ENCODE data around the gene TYW5. TPM values are rescaled to one million over a fixed set of nuclear protein-coding genes. Genes with fewer than 3 reads are reported as not detected.

Gene TYW5
- total and polyA plus RNA-seq, 2 of the 13 experiments (the other 11 are each of a cell fraction or from before 2014, with no cell fraction given), result 8.3 to 14.6 TPM

GRCh38 chr2:199992296-199992695 is 37.0 kb upstream of the TYW5 start:
- Histone ChIP-seq H3K9me3 (ENCODE audit: low read length) (no peaks in the 10 kb centered on the region), H3K79me2 (ENCODE audit: insufficient read depth, low read length) (no peaks in the 10 kb centered on the region), H3K4me2 (ENCODE audit: low read depth, low read length) (no peak overlapping the region), H3K4me1 (ENCODE audit: insufficient read depth, low read length) (peaks cover 9% of the 10 kb centered on the region; the same call in 1 of the 2 replicates), H4K20me1 (ENCODE audit: insufficient read depth, low read length) (no peaks in the 10 kb centered on the region), H3K27me3 (ENCODE audit: control insufficient read depth in 1 of 2, insufficient read depth in 2 of 2, low read length in 2 of 2) (peaks cover 0 to 5% of the 10 kb centered on the region in 2 experiments; a peak in 2 of 5 replicates), H3K4me3 (replicated peaks in 1 of 3; ENCODE audit: insufficient read depth in 1 of 3, low read depth in 2 of 3, low read length in 3 of 3) (no peak overlapping the region), H2AFZ (ENCODE audit: low read length) (no peak overlapping the region), H3K36me3 (replicated peaks in 1 of 2; ENCODE audit: control insufficient read depth in 1 of 2, insufficient read depth in 2 of 2, low read length in 2 of 2) (no peaks in the 10 kb centered on the region), H3K9ac (ENCODE audit: insufficient read depth, low read depth, low read length) (no peak overlapping the region), H3K27ac (ENCODE audit: extremely low read length, insufficient read depth, low read length) (no peak overlapping the region)
- DNase-seq (ENCODE audit: low spot score), result no peak
- ChIA-PET CTCF (ENCODE audit: low intra/inter-chr PET ratio, low total read pairs) (no interaction called here), POLR2A (no interaction called here)
- BruUV-seq (replicated peaks), result no TSS peak
- intact Hi-C loops (cut with micrococcal nuclease; ENCODE audit: unreplicated experiment), result no loop called here
- 42% methylated on average over 3 of the region's 3 CpGs for WGBS (ENCODE audit: low lambda C conversion rate)
- ATAC-seq, result no peak
- FAIRE-seq, result no peak
- in situ Hi-C loops (cut with HindIII; ENCODE audit: extremely low pct_ligation_motif_present, low pct_unique_long_range_greater_than_20kb), result no loop called here
- TF ChIP-seq ZNF12 (CRISPR knock-in tag; IDR thresholded peaks at IDR 0.05) (no peak), ZNF766 (CRISPR knock-in tag; IDR thresholded peaks at IDR 0.05; ENCODE audit: borderline replicate concordance) (no peak), U2AF1 (optimal IDR thresholded peaks at IDR 0.05; ENCODE audit: low read depth, low read length) (no peak), CREB3 (CRISPR knock-in tag; IDR thresholded peaks at IDR 0.05) (no peak), RFX3 (CRISPR knock-in tag; IDR thresholded peaks at IDR 0.05) (no peak), ZNF143 (CRISPR knock-in tag; IDR thresholded peaks at IDR 0.05) (no peak), ZNF879 (CRISPR knock-in tag; IDR thresholded peaks at IDR 0.05) (no peak), ZMYM3 (CRISPR knock-in tag; IDR thresholded peaks at IDR 0.05) (no peak), HNF1B (CRISPR knock-in tag; IDR thresholded peaks at IDR 0.05) (no peak), ZNF468 (CRISPR knock-in tag; IDR thresholded peaks at IDR 0.05) (no peak), WIZ (CRISPR knock-in tag; IDR thresholded peaks at IDR 0.05) (no peak), MIER2 (CRISPR knock-in tag; IDR thresholded peaks at IDR 0.05) (no peak)
- TF ChIP-seq, protein P1, sequence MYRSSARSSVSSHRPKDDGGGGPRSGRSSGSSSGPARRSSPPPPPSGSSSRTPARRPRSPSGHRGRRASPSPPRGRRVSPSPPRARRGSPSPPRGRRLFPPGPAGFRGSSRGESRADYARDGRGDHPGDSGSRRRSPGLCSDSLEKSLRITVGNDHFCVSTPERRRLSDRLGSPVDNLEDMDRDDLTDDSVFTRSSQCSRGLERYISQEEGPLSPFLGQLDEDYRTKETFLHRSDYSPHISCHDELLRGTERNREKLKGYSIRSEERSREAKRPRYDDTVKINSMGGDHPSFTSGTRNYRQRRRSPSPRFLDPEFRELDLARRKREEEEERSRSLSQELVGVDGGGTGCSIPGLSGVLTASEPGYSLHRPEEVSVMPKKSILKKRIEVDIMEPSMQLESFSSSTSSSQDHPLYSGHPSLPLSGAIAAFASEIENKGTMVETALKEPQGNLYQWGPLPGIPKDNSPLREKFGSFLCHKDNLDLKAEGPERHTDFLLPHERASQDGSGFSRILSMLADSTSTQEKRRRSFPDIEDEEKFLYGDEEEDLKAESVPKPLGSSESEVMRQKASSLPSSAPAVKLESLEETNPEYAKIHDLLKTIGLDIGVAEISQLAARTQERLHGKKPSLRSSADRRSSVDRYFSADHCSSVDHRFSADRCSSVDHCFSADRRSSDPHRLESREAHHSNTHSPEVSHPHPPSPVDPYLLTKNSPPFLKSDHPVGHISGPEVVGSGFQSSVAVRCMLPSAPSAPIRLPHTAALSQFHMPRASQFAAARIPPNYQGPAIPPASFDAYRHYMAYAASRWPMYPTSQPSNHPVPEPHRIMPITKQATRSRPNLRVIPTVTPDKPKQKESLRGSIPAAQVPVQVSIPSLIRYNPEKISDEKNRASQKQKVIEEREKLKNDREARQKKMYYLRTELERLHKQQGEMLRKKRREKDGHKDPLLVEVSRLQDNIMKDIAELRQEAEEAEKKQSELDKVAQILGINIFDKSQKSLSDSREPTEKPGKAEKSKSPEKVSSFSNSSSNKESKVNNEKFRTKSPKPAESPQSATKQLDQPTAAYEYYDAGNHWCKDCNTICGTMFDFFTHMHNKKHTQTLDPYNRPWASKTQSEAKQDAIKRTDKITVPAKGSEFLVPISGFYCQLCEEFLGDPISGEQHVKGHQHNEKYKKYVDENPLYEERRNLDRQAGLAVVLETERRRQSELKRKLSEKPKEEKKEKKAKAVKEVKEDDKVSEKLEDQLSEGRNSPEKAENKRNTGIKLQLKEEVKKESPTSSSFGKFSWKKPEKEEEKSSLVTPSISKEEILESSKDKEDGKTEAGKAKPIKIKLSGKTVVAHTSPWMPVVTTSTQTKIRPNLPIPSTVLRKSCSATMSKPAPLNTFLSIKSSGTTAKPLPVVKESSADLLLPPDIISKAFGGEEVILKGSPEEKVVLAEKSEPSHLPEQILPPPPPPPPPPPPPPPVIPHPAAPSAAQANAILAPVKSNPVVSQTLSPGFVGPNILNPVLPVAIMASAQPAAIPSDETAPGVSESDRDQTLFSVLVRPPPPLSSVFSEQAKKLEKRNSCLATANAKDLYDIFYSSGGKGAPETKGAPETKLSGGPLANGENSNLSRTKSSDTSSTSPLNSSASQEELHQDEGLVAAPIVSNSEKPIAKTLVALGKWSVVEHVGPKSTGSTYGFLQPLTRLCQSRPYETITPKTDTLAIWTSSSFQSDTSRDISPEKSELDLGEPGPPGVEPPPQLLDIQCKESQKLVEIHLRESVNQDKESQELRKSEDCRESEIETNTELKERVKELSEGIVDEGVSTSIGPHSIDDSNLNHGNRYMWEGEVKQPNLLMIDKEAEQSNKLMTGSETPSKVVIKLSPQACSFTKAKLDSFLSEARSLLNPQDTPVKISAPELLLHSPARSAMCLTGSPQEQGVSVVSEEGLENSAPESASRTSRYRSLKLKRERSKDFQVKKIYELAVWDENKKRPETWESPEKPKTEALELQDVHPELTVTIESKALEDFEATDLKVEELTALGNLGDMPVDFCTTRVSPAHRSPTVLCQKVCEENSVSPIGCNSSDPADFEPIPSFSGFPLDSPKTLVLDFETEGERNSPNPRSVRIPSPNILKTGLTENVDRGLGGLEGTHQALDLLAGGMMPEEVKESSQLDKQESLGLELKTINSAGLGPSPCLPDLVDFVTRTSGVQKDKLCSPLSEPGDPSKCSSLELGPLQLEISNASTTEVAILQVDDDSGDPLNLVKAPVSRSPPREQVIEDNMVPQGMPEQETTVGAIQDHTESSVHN (CRISPR knock-in tag; IDR thresholded peaks at IDR 0.05), result no peak
